Measurements from ENCODE around the gene MYH7. TPM values are rescaled to one million over a fixed set of nuclear protein-coding genes. Genes with fewer than 3 reads are reported as not detected.

MYH7 gene
- total and polyA plus RNA-seq, 8 donors = 0.03 to 2.0 (median 0.05) TPM; not detected in 1

- Histone ChIP-seq H3K36me3 (no peaks in the 10 kb centered on the region), H3K27me3 (no peaks in the 10 kb centered on the region), H3K27ac (no peak overlapping the region), H3K4me3 (no peak overlapping the region), H3K9me3 (no peaks in the 10 kb centered on the region), H3K4me1 (no peaks in the 10 kb centered on the region)
- intact Hi-C loops (cut with DNase I) = no loop called here
- ATAC-seq (no peak), DNase-seq (peak in 1 of 4 donors; percentile 13)
- no peak for TF ChIP-seq CTCF (IDR thresholded peaks at IDR 0.05)
These were observed 805 bp downstream of the MYH7 start for GRCh38 chr14:23434488-23435222.

GRCh38 chr14:23433457-23433856 lies 2.0 kb downstream of the MYH7 start:
- no peak for TF ChIP-seq CTCF (IDR thresholded peaks at IDR 0.05)
- no peak overlapping the region for H3K4me3 ChIP-seq
- H3K9me3 ChIP-seq = no peaks in the 10 kb centered on the region
- DNase-seq (peak in 1 of 4 donors; percentile 7), ATAC-seq (no peak)
- intact Hi-C loops (cut with DNase I) = no loop called here
- no peaks in the 10 kb centered on the region for H3K4me1 ChIP-seq
- no peak overlapping the region for H3K27ac ChIP-seq
- H3K27me3 ChIP-seq = peaks cover 0 to 11% of the 10 kb centered on the region in 2 donors
- H3K36me3 ChIP-seq = no peaks in the 10 kb centered on the region

GRCh38 chr14:23432946-23433345 lies 2.5 kb downstream of the MYH7 start:
- no peak for TF ChIP-seq CTCF (IDR thresholded peaks at IDR 0.05)
- Histone ChIP-seq H3K27ac (no peak overlapping the region), H3K36me3 (no peaks in the 10 kb centered on the region), H3K4me1 (no peaks in the 10 kb centered on the region), H3K27me3 (peaks cover 0 to 11% of the 10 kb centered on the region in 2 donors), H3K9me3 (no peaks in the 10 kb centered on the region), H3K4me3 (no peak overlapping the region)
- DNase-seq = peak in 1 of 4 donors; percentile 3
- ATAC-seq = no peak
- intact Hi-C loops (cut with DNase I) = no loop called here

- H3K27ac ChIP-seq = no peak overlapping the region
- no peak overlapping the region for H3K4me3 ChIP-seq
- intact Hi-C loops (cut with DNase I) = no loop called here
- DNase-seq (peak in 1 of 4 donors; percentile 10), ATAC-seq (no peak)
- H3K27me3 ChIP-seq = peaks cover 0 to 11% of the 10 kb centered on the region in 2 donors
- H3K4me1 ChIP-seq = no peaks in the 10 kb centered on the region
- no peak for TF ChIP-seq CTCF (IDR thresholded peaks at IDR 0.05)
- H3K9me3 ChIP-seq = no peaks in the 10 kb centered on the region
- no peaks in the 10 kb centered on the region for H3K36me3 ChIP-seq
These were observed 3.1 kb downstream of the MYH7 start for GRCh38 chr14:23432102-23432925.

- ATAC-seq = no peak
- Histone ChIP-seq H3K9me3 (no peaks in the 10 kb centered on the region), H3K27ac (no peak overlapping the region), H3K27me3 (peaks cover 0 to 11% of the 10 kb centered on the region in 2 donors), H3K36me3 (no peaks in the 10 kb centered on the region), H3K4me1 (no peaks in the 10 kb centered on the region), H3K4me3 (no peak overlapping the region)
- intact Hi-C loops (cut with DNase I) = no loop called here
- peak in 1 of 4 donors; percentile 10 for DNase-seq
- TF ChIP-seq CTCF (IDR thresholded peaks at IDR 0.05) = no peak
These were observed 4.0 kb downstream of the MYH7 start for GRCh38 chr14:23431486-23431885.

Data from left lung (tissue), 10 donors.